CD14-positive monocyte (primary cell): ENCODE data around the gene CYP19A1. TPM values are rescaled to one million over a fixed set of nuclear protein-coding genes. Genes with fewer than 3 reads are reported as not detected.

ENCODE experiments used
- DNase-seq, 3 donors: peaks; one replicate each; pipeline ENCODE4 v3.0.0-alpha.2; 2011 to 2022
- H2AFZ ChIP-seq: 2 replicates; pipeline ENCODE4 v1.6.0; 2012; ENCODE audit warnings: mild to moderate bottlenecking, low read depth, low read length, inconsistent platforms; ENCODE audit not compliant: insufficient read depth, poor library complexity, severe bottlenecking
- H3K27ac ChIP-seq, 2 donors: 1 replicate in 1 of 2; 2 replicates in 1 of 2; pipeline ENCODE4 v1.5.1; 2012 to 2013; ENCODE audit warnings: low read length in 2 of 2, control low read depth in 1 of 2, inconsistent platforms in 1 of 2, low read depth in 1 of 2, mild to moderate bottlenecking in 1 of 2
- H3K27me3 ChIP-seq, 2 donors: one replicate each; pipeline versions ENCODE4 v1.6.0 to v1.6.1; 2011 to 2013; ENCODE audit warnings: low read length in 2 of 2; ENCODE audit not compliant: control insufficient read depth in 2 of 2, insufficient read depth in 2 of 2
- H3K36me3 ChIP-seq, 2 donors: replicated peaks in 1 of 2; 1 replicate in 1 of 2; 2 replicates in 1 of 2; pipeline versions ENCODE4 v1.5.1 to v1.6.1; 2012 to 2013; ENCODE audit warnings: low read length in 2 of 2, control low read depth in 1 of 2, inconsistent platforms in 1 of 2, mild to moderate bottlenecking in 1 of 2; ENCODE audit not compliant: insufficient read depth in 2 of 2, control insufficient read depth in 1 of 2
- H3K4me1 ChIP-seq, 2 donors: 1 replicate in 1 of 2; 2 replicates in 1 of 2; pipeline versions ENCODE4 v1.5.1 to v1.6.1; 2012 to 2013; ENCODE audit warnings: low read length in 2 of 2, control low read depth in 1 of 2, inconsistent platforms in 1 of 2, mild to moderate bottlenecking in 1 of 2, moderate library complexity in 1 of 2; ENCODE audit not compliant: insufficient read depth in 2 of 2, control insufficient read depth in 1 of 2
- H3K4me2 ChIP-seq: replicated peaks from 2 replicates; pipeline ENCODE3; 2012; ENCODE audit warnings: low read length, moderate library complexity, mild to moderate bottlenecking; ENCODE audit not compliant: poor library complexity, severe bottlenecking; ENCODE audit errors: extremely low read depth
- H3K4me3 ChIP-seq, 3 experiments: fragments of 200-600 bp in 1 of 3; sonication (generic) in 1 of 3; replicated peaks in 1 of 3; 1 replicate in 2 of 3; 2 replicates in 1 of 3; pipeline ENCODE4 v1.5.1; 2011 to 2013; ENCODE audit warnings: low read length in 3 of 3, mild to moderate bottlenecking in 3 of 3, control low read depth in 2 of 3, low read depth in 2 of 3, inconsistent platforms in 1 of 3, moderate library complexity in 1 of 3
- H3K79me2 ChIP-seq: 2 replicates; pipeline ENCODE4 v1.6.0; 2012; ENCODE audit warnings: mild to moderate bottlenecking, control low read depth, inconsistent platforms, low read length, moderate library complexity; ENCODE audit not compliant: insufficient read depth
- H3K9ac ChIP-seq: 2 replicates; pipeline ENCODE4 v1.6.0; 2017; ENCODE audit warnings: low read length, mild to moderate bottlenecking; ENCODE audit not compliant: insufficient read depth, poor library complexity, severe bottlenecking
- H3K9me3 ChIP-seq, 2 donors: replicated peaks in 1 of 2; 1 replicate in 1 of 2; 2 replicates in 1 of 2; pipeline versions ENCODE4 v1.5.1 to v1.6.1; 2012 to 2013; ENCODE audit warnings: low read length in 2 of 2, control low read depth in 1 of 2; ENCODE audit not compliant: control insufficient read depth in 1 of 2, insufficient read depth in 1 of 2
- H4K20me1 ChIP-seq: 2 replicates; pipeline ENCODE4 v1.6.0; 2012; ENCODE audit warnings: mild to moderate bottlenecking, low read length, control low read depth, moderate library complexity; ENCODE audit not compliant: insufficient read depth
- H3K27ac Mint-ChIP-seq, 7 donors: one replicate each; pipeline ENCODE4 v1.8.0; 2020; ENCODE audit warnings: mild to moderate bottlenecking in 7 of 7, mixed read lengths in 7 of 7, moderate library complexity in 6 of 7, inconsistent platforms in 2 of 7
- H3K27me3 Mint-ChIP-seq, 3 donors: one replicate each; pipeline ENCODE4 v1.8.0; 2021 to 2022; ENCODE audit warnings: low read depth in 3 of 3, mild to moderate bottlenecking in 3 of 3, mixed read lengths in 3 of 3, moderate library complexity in 3 of 3, inconsistent platforms in 1 of 3
- H3K36me3 Mint-ChIP-seq, 2 donors: one replicate each; pipeline ENCODE4 v1.8.0; 2020; ENCODE audit warnings: mixed read lengths in 2 of 2, inconsistent platforms in 1 of 2, mild to moderate bottlenecking in 1 of 2
- H3K4me1 Mint-ChIP-seq: one replicate; pipeline ENCODE4 v1.8.0; 2020; ENCODE audit warnings: mild to moderate bottlenecking, mixed read lengths
- H3K4me3 Mint-ChIP-seq, 2 donors: one replicate each; pipeline ENCODE4 v1.8.0; 2020; ENCODE audit warnings: mild to moderate bottlenecking in 2 of 2, mixed read lengths in 2 of 2, moderate library complexity in 1 of 2
- H3K9me3 Mint-ChIP-seq, 7 donors: one replicate each; pipeline ENCODE4 v1.8.0; 2020 to 2022; ENCODE audit warnings: mixed read lengths in 7 of 7, mild to moderate bottlenecking in 6 of 7, moderate library complexity in 6 of 7, inconsistent platforms in 2 of 7
- CTCF ChIP-seq: fragments of 200-600 bp; IDR thresholded peaks from one replicate; pipeline ENCODE4 v1.8.0; 2022; ENCODE audit warnings: antibody characterized with exemption, mild to moderate bottlenecking
- WGBS: methylation state at CpG from one replicate; pipeline ENCODE4 v1.1.5; 2013; ENCODE audit warnings: missing lambda C conversion rate; ENCODE audit not compliant: insufficient coverage; 5-methylcytosine and 5-hydroxymethylcytosine counted together
- intact Hi-C, 2 donors: fragments of 100-400 bp; cut with micrococcal nuclease; formaldehyde crosslinking; loops; one replicate each; pipeline versions ENCODE4 v1.15.0 to v1.15.1; 2023
- polyA plus RNA-seq, 3 donors: library from polyadenylated mRNA; depleted of rRNA in 1 of 3; unstranded in 2 of 3; stranded (reverse) in 1 of 3; fragments of 300-500 nt in 2 of 3; fragments of >200 nt in 1 of 3; fragmentation: Illumina TruSeq in 2 of 3; gene quantifications; 1 replicate in 2 of 3; 2 replicates in 1 of 3; pipeline ENCODE4 v1.2.3, GENCODE V29; 2012 to 2021

Gene CYP19A1
- polyA plus RNA-seq, 3 donors: not detected

DNA sequence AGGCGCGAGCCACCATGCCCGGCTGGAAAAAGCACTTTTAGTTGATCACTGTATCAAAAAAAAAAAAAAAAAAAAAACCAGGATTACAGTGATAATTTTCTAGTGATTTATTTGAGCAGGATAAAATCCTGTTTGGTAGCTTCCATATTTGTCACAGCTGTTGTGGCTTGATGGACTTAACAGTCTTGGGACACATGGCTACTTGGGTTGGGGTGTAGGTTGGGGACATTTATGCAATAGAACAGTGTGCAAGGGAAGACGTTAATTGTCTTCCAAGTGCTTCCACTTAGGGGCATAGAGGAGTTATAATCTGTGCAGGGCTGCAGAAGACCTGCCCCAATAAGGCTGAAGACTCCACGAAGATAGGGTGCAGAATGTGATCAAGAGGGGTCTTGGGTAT, 136.8 kb downstream of the CYP19A1 start:
- TF ChIP-seq CTCF: no peak
- Histone ChIP-seq H3K4me2 (no peak overlapping the region), H3K4me3 (no peak overlapping the region), H4K20me1 (no peaks in the 10 kb centered on the region), H3K4me1 (peaks cover 10 to 11% of the 10 kb centered on the region in 2 donors), H3K79me2 (no peaks in the 10 kb centered on the region), H3K27me3 (peaks cover 4 to 6% of the 10 kb centered on the region in 2 donors), H3K9me3 (no peaks in the 10 kb centered on the region), H3K36me3 (no peaks in the 10 kb centered on the region), H3K27ac (no peak overlapping the region), H2AFZ (no peak overlapping the region), H3K9ac (no peak overlapping the region)
- no peak overlapping the region for H3K27ac Mint-ChIP-seq
- peaks cover 12 to 20% (median 19%) of the 10 kb centered on the region in 3 donors for H3K27me3 Mint-ChIP-seq
- intact Hi-C loops: no loop called here
- 86% methylated on average over 1 of the region's 5 CpGs for WGBS
- peak overlapping the region in 1 of 2 donors; percentile 22 for H3K4me3 Mint-ChIP-seq
- no peak for DNase-seq
- no peaks in the 10 kb centered on the region for H3K36me3 Mint-ChIP-seq
- H3K4me1 Mint-ChIP-seq: peaks cover 3% of the 10 kb centered on the region
- H3K9me3 Mint-ChIP-seq: peaks cover 0 to 2% (median 0%) of the 10 kb centered on the region in 7 donors

GRCh38 chr15:51200792-51201191, 137.6 kb downstream of the CYP19A1 start:
- Mint-ChIP-seq H3K27ac (no peak overlapping the region), H3K9me3 (peaks cover 0 to 2% (median 0%) of the 10 kb centered on the region in 7 donors), H3K4me1 (peaks cover 3% of the 10 kb centered on the region), H3K27me3 (peaks cover 11 to 19% (median 17%) of the 10 kb centered on the region in 3 donors), H3K36me3 (no peaks in the 10 kb centered on the region), H3K4me3 (no peak overlapping the region)
- H3K27ac ChIP-seq: no peak overlapping the region
- no peak overlapping the region for H3K4me2 ChIP-seq
- H3K9ac ChIP-seq: no peak overlapping the region
- no peaks in the 10 kb centered on the region for H3K79me2 ChIP-seq
- H3K9me3 ChIP-seq: no peaks in the 10 kb centered on the region
- H4K20me1 ChIP-seq: no peaks in the 10 kb centered on the region
- no peak overlapping the region for H2AFZ ChIP-seq
- intact Hi-C loops: no loop called here
- H3K4me1 ChIP-seq: peaks cover 10 to 11% of the 10 kb centered on the region in 2 donors
- 69% methylated on average over 3 of the region's 3 CpGs for WGBS
- peaks cover 3% of the 10 kb centered on the region in 2 donors for H3K27me3 ChIP-seq
- H3K4me3 ChIP-seq: no peak overlapping the region
- TF ChIP-seq CTCF: no peak
- no peaks in the 10 kb centered on the region for H3K36me3 ChIP-seq
- no peak for DNase-seq
